Trophoblast cell (in vitro differentiated cells and primary cell): ENCODE data around the gene FKTN.

Experiments used
- DNase-seq, 2 donors: peaks; one replicate each; pipeline ENCODE4 v3.0.0-alpha.2; 2016
- H2AFZ ChIP-seq: 2 replicates; pipeline ENCODE4 v1.6.1; 2013; ENCODE audit warnings: low read length, moderate library complexity, mild to moderate bottlenecking; ENCODE audit not compliant: insufficient read depth, poor library complexity
- H2AK5ac ChIP-seq: 2 replicates; pipeline ENCODE4 v1.6.1; 2013; ENCODE audit warnings: mild to moderate bottlenecking, low read length
- H2BK120ac ChIP-seq: 2 replicates; pipeline ENCODE4 v1.6.1; 2013; ENCODE audit warnings: low read length, mild to moderate bottlenecking, moderate library complexity; ENCODE audit not compliant: insufficient read depth, poor library complexity
- H2BK12ac ChIP-seq: 2 replicates; pipeline ENCODE4 v1.6.1; 2013; ENCODE audit warnings: mild to moderate bottlenecking, low read length, moderate library complexity
- H2BK5ac ChIP-seq: 2 replicates; pipeline ENCODE4 v1.6.1; 2013; ENCODE audit warnings: low read length, low read depth, moderate library complexity, mild to moderate bottlenecking; ENCODE audit not compliant: poor library complexity
- H3K14ac ChIP-seq: 2 replicates; pipeline ENCODE4 v1.6.1; 2013; ENCODE audit warnings: mild to moderate bottlenecking, low read length
- H3K18ac ChIP-seq: 2 replicates; pipeline ENCODE4 v1.6.1; 2013; ENCODE audit warnings: mild to moderate bottlenecking, low read length
- H3K23ac ChIP-seq: 2 replicates; pipeline ENCODE4 v1.6.1; 2013; ENCODE audit warnings: low read length
- H3K27ac ChIP-seq: 2 replicates; pipeline ENCODE4 v1.5.1; 2013; ENCODE audit warnings: low read depth, mild to moderate bottlenecking, inconsistent platforms, low read length, moderate library complexity
- H3K27me3 ChIP-seq: 2 replicates; pipeline ENCODE4 v1.6.1; 2013; ENCODE audit warnings: inconsistent platforms, mild to moderate bottlenecking, low read length, moderate library complexity; ENCODE audit not compliant: insufficient read depth
- H3K36me3 ChIP-seq, 2 experiments: 1 replicate in 1 of 2; 2 replicates in 1 of 2; pipeline ENCODE4 v1.6.1; 2013; ENCODE audit warnings: low read length in 2 of 2, mild to moderate bottlenecking in 2 of 2, moderate library complexity in 1 of 2; ENCODE audit not compliant: insufficient read depth in 2 of 2, control insufficient read depth in 1 of 2
- H3K4ac ChIP-seq: 2 replicates; pipeline ENCODE4 v1.6.1; 2013; ENCODE audit warnings: low read depth, mild to moderate bottlenecking, low read length, moderate library complexity
- H3K4me1 ChIP-seq, 2 experiments: 1 replicate in 1 of 2; 2 replicates in 1 of 2; pipeline ENCODE4 v1.6.1; 2013; ENCODE audit warnings: low read length in 2 of 2, mild to moderate bottlenecking in 2 of 2, moderate library complexity in 1 of 2; ENCODE audit not compliant: insufficient read depth in 2 of 2, control insufficient read depth in 1 of 2
- H3K4me2 ChIP-seq: 2 replicates; pipeline ENCODE4 v1.6.1; 2013; ENCODE audit warnings: inconsistent platforms, mild to moderate bottlenecking, low read length, moderate library complexity
- H3K4me3 ChIP-seq: 2 replicates; pipeline ENCODE4 v1.5.1; 2013; ENCODE audit warnings: mild to moderate bottlenecking, low read depth, low read length, inconsistent platforms
- H3K79me1 ChIP-seq: one replicate; pipeline ENCODE4 v1.6.1; 2013; ENCODE audit warnings: low read length
- H3K79me2 ChIP-seq: 2 replicates; pipeline ENCODE4 v1.6.1; 2013; ENCODE audit warnings: low read length, mild to moderate bottlenecking; ENCODE audit not compliant: control insufficient read depth, insufficient read depth, poor library complexity
- H3K9ac ChIP-seq: 2 replicates; pipeline ENCODE4 v1.6.1; 2013; ENCODE audit warnings: mild to moderate bottlenecking, low read length
- H3K9me3 ChIP-seq: 2 replicates; pipeline ENCODE4 v1.6.1; 2013; ENCODE audit warnings: low read depth, mild to moderate bottlenecking, control low read depth, inconsistent platforms, low read length; ENCODE audit not compliant: insufficient read depth
- H4K12ac ChIP-seq: 2 replicates; pipeline ENCODE4 v1.6.1; 2013; ENCODE audit warnings: low read depth, mild to moderate bottlenecking, low read length, moderate library complexity
- H4K8ac ChIP-seq: 2 replicates; pipeline ENCODE4 v1.6.1; 2013; ENCODE audit warnings: low read depth, mild to moderate bottlenecking, low read length, moderate library complexity
- H4K91ac ChIP-seq: one replicate; pipeline ENCODE4 v1.6.1; 2013; ENCODE audit warnings: low read depth, mild to moderate bottlenecking, low read length, moderate library complexity
- WGBS: extraction: QIAGEN DNeasy Blood & Tissue Kit; methylation state at CpG from one replicate; pipeline ENCODE4 v1.1.7; 2013; ENCODE audit warnings: missing lambda C conversion rate; ENCODE audit not compliant: insufficient read length, insufficient coverage; ENCODE audit errors: extremely low coverage; 5-methylcytosine and 5-hydroxymethylcytosine counted together

The FKTN gene

DNA sequence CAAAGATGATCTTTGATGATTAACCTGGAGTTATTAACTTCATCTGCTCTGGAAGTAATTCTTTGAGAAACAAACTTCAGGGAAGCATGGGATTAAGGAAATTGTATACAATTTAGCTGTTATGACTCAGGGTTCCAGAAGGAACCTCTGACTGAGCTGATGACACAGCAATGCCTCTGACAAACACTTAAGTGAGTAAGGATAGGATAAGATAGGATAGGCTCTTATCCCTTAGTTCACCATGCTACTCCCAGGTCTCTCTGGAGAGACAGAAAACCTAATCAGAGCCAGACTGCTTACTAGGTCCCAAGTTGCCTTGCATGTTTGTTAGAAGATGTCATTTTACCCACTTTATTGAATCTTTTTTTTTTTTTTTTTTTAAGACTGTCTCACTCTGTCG is 123.8 kb downstream of the FKTN start:
- no peaks in the 10 kb centered on the region for H3K4me1 ChIP-seq
- no CpG with 5 or more reads among the region's 1 CpG for WGBS
- no peak overlapping the region for H3K9ac ChIP-seq
- no peak overlapping the region for H4K8ac ChIP-seq
- H3K4me2 ChIP-seq = no peak overlapping the region
- H4K91ac ChIP-seq = no peak overlapping the region
- H3K23ac ChIP-seq = no peak overlapping the region
- H2BK120ac ChIP-seq = no peak overlapping the region
- no peak overlapping the region for H3K4me3 ChIP-seq
- H3K14ac ChIP-seq = no peak overlapping the region
- no peak overlapping the region for H4K12ac ChIP-seq
- no peaks in the 10 kb centered on the region for H3K79me1 ChIP-seq
- H3K18ac ChIP-seq = no peak overlapping the region
- no peaks in the 10 kb centered on the region for H3K36me3 ChIP-seq
- no peak overlapping the region for H2AK5ac ChIP-seq
- no peaks in the 10 kb centered on the region for H3K27me3 ChIP-seq
- no peak overlapping the region for H2AFZ ChIP-seq
- DNase-seq = no peak
- H3K4ac ChIP-seq = no peak overlapping the region
- H3K9me3 ChIP-seq = no peaks in the 10 kb centered on the region
- H2BK12ac ChIP-seq = no peak overlapping the region
- H2BK5ac ChIP-seq = no peak overlapping the region
- no peak overlapping the region for H3K27ac ChIP-seq
- no peaks in the 10 kb centered on the region for H3K79me2 ChIP-seq

DNA sequence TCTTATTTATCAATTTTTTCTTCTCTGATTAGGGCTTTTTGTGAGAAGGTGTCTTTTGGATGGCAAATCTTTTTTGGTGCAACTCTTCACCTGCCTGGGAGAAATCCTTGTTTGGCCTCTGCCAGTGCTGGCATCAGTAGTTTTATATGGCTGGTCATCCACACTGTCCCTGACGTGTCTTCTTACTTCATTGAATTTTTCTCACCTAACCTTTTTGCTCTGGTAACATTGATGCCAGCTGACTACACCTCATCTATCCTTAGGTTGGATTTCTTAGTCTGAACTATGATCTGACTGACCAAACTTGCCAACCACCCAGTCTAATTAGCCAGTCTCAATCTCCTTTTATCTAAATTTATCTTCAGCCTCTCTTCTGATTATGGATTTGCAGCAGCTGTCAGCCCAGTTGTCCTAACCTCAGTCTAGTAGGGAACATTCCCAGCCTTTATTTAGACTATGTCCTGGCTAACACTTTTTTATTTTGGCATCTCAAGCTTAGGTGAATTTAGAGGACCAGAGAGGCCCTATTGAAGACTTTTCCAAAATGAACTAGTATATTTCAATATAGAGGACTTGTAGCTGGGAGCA is 125.9 kb downstream of the FKTN start:
- Histone ChIP-seq H3K4me2 (no peak overlapping the region), H2AK5ac (no peak overlapping the region), H3K14ac (no peak overlapping the region), H3K79me1 (no peaks in the 10 kb centered on the region), H3K23ac (no peak overlapping the region), H2BK12ac (no peak overlapping the region), H4K12ac (no peak overlapping the region), H3K9me3 (no peaks in the 10 kb centered on the region), H3K4ac (no peak overlapping the region), H3K4me1 (no peaks in the 10 kb centered on the region), H3K36me3 (no peaks in the 10 kb centered on the region), H3K27ac (no peak overlapping the region), H3K79me2 (no peaks in the 10 kb centered on the region), H2BK120ac (no peak overlapping the region), H3K18ac (no peak overlapping the region), H2BK5ac (no peak overlapping the region), H3K4me3 (no peak overlapping the region), H4K91ac (no peak overlapping the region), H2AFZ (no peak overlapping the region), H3K27me3 (no peaks in the 10 kb centered on the region), H4K8ac (no peak overlapping the region), H3K9ac (no peak overlapping the region)
- DNase-seq = no peak
- WGBS = no CpG with 5 or more reads among the region's 1 CpG

DNA sequence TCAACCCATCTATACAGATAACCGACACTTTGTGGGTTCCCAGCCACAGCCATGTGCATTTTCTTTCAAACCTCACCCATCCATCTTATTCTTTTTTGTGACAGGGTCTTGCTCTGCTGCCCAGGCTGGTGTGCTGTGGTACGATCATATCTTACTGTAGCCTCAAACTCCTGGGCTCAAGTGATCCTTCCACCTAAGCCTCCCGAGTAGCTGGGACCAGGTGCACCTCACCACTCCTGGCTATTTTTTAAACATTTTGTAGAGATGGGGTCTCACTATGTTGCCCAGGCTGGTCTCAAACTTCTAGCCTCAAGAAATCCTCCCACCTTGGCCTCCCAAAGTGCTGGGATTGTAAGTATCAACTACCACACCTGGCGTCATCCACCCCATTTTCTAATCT is 129.0 kb downstream of the FKTN start:
- Histone ChIP-seq H3K27ac (no peak overlapping the region), H3K79me1 (no peaks in the 10 kb centered on the region), H2BK5ac (no peak overlapping the region), H2AK5ac (no peak overlapping the region), H2BK120ac (no peak overlapping the region), H3K23ac (no peak overlapping the region), H3K14ac (no peak overlapping the region), H3K27me3 (no peaks in the 10 kb centered on the region), H3K36me3 (no peaks in the 10 kb centered on the region), H3K9ac (no peak overlapping the region), H4K8ac (no peak overlapping the region), H3K4me3 (no peak overlapping the region), H3K4me1 (no peaks in the 10 kb centered on the region), H3K4me2 (no peak overlapping the region), H3K4ac (no peak overlapping the region), H2AFZ (no peak overlapping the region), H2BK12ac (no peak overlapping the region), H3K79me2 (no peaks in the 10 kb centered on the region), H3K9me3 (no peaks in the 10 kb centered on the region), H4K91ac (no peak overlapping the region), H3K18ac (no peak overlapping the region), H4K12ac (no peak overlapping the region)
- WGBS = no CpG with 5 or more reads among the region's 4 CpGs
- no peak for DNase-seq
